Adrenal gland (tissue), 12 donors: ENCODE results near the gene ITPK1. TPM values are rescaled to one million over a fixed set of nuclear protein-coding genes. Genes with fewer than 3 reads are reported as not detected.
A peak's percentile ranks its signal among the peaks of the same experiment; 100 is the strongest.

Experiments used
- DNase-seq, 7 donors: peaks; one replicate each; pipeline ENCODE4 v3.0.0-alpha.2; 2019 to 2020
- H3K27ac ChIP-seq, 5 donors: fragments of 200-600 bp; sonication (generic) in 4 of 5; 1 replicate in 3 of 5; 2 replicates in 2 of 5; pipeline versions ENCODE4 v1.5.1 to v1.8.0; 2016 to 2020; ENCODE audit warnings: mild to moderate bottlenecking in 1 of 5
- H3K27me3 ChIP-seq: fragments of 200-600 bp; 2 replicates; pipeline ENCODE4 v1.8.0; 2021
- H3K36me3 ChIP-seq, 2 donors: fragments of 200-600 bp; replicated peaks in 1 of 2; 1 replicate in 1 of 2; 2 replicates in 1 of 2; pipeline versions ENCODE4 v1.5.1 to v1.8.0; 2018 to 2022
- H3K4me1 ChIP-seq, 2 donors: fragments of 200-600 bp; replicated peaks in 1 of 2; 1 replicate in 1 of 2; 2 replicates in 1 of 2; pipeline versions ENCODE4 v1.5.1 to v1.8.0; 2018 to 2021
- H3K4me3 ChIP-seq, 4 donors: fragments of 200-600 bp; sonication (generic) in 3 of 4; one replicate each; pipeline ENCODE4 v1.5.1; 2016 to 2018
- H3K9me3 ChIP-seq, 3 donors: fragments of 200-600 bp; sonication (generic) in 1 of 3; replicated peaks in 1 of 3; 1 replicate in 2 of 3; 2 replicates in 1 of 3; pipeline versions ENCODE4 v1.5.1 to v1.8.0; 2016 to 2021
- POLR2A ChIP-seq, 2 donors: fragments of 450-650 bp; IDR thresholded peaks; one replicate each; pipeline ENCODE4 v1.6.1; 2017; ENCODE audit warnings: antibody characterized with exemption in 2 of 2, mild to moderate bottlenecking in 2 of 2, moderate library complexity in 1 of 2
- WGBS, 4 donors: extraction: QIAGEN DNeasy Blood & Tissue Kit in 2 of 4; methylation state at CpG; one replicate each; pipeline versions ENCODE4 v1.1.5 to v1.1.7; 2013 to 2017; 5-methylcytosine and 5-hydroxymethylcytosine counted together
- intact Hi-C, 2 donors: fragments of 100-400 bp; cut with DNase I; formaldehyde crosslinking; loops; one replicate each; pipeline versions ENCODE4 v1.14.1 to v1.15.0; 2022 to 2023
- polyA plus RNA-seq, 3 donors: library from polyadenylated mRNA; stranded (reverse); fragments of 200-250 nt in 2 of 3; fragments of 350-450 nt in 1 of 3; fragmentation: Illumina TruSeq in 1 of 3; extraction: RNeasy Lipid Tissue Mini Kit (QIAGEN cat#74804) in 1 of 3; gene quantifications; one replicate each; pipeline ENCODE4 v1.2.3, GENCODE V29; 2013 to 2014
- total RNA-seq, 9 donors: library from RNA; depleted of rRNA in 4 of 9; stranded (reverse); fragments of >200 nt in 4 of 9; fragments of 120-200 nt in 1 of 9; fragmentation: NEBNext Ultra II Directional in 1 of 9; extraction: Animal tissue kit (Norgen Biotek cat#: 25700) in 1 of 9; gene quantifications; one replicate each; pipeline versions ENCODE4 v1.1.0 to v1.2.4, GENCODE V29; 2013 to 2023
- TF ChIP-seq, protein P1 (sequence below), 6 experiments: fragments of 450-650 bp in 4 of 6; fragments of 200-600 bp in 2 of 6; sonication (generic) in 1 of 6; IDR thresholded peaks; 1 replicate in 5 of 6; 2 replicates in 1 of 6; pipeline versions ENCODE4 v1.5.1 to v1.8.0; 2016 to 2021; ENCODE audit warnings: antibody characterized with exemption in 6 of 6, mild to moderate bottlenecking in 2 of 6, moderate library complexity in 1 of 6
- donor health status: healthy with polysubstance abuse.
- donor health status: Bipolar disorder and iron deficiency.
- donor health status: DM: yes; HTN: yes; CAD: no.
- donor health status: DM: no; HTN: no; CAD: no.
- donor health status: DM: no; HTN: no; CAD: no.
- donor health status: DM: yes; HTN: yes; CAD: no.

The ITPK1 gene
- total and polyA plus RNA-seq, 12 donors, result 28.1 to 182 (median 49.2) TPM

DNA sequence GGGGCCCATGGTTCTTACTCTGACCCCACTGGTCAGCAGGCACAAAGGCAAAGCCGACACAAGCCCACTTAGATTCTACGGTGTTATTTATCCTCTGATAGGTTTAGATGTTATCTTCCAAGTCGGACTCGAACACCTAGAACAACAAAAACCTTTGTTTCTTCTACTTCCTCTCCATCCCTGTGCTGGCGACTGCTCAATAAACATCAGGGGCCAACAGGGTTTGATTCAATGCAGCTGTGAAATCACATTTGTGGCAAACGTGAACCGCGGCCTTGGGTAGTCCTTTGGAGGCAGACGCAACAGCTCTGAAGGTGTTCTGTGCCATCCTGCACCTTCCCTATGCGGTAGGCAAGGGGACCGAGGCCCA is 105.6 kb downstream of the ITPK1 start:
- intact Hi-C loops, result no loop called here
- H3K27me3 ChIP-seq, result no peaks in the 10 kb centered on the region

DNA sequence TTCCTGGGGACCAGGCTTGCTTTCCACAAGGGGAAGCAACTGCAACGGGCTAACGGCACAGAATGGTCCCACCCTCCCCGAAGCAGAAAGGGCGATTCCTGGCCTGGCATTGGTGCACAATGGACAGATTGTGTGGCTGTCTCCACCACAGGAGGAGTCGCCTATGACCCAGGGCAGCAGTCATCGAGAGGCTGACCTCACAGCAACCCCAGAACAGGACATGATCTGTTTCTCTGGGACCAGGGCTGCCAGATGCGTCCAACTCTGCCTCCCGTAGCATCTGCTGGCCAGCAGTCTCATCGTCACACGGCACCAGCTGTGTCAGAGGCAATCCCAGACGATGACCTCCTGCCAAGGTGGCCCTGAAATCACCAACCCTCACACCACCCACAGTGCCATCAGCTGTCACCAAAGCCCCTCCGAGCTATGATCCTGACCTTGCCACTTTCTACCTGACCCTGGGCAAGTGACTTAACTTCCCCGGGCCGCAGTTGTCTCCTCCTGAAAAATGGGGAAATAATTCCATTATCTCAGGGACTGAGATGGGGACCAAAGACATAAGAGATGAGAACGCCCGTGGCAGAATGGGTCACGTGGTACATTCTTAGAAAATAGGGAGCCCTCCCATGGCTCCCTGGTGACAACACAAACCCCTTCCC is 106.1 kb downstream of the ITPK1 start:
- H3K36me3 ChIP-seq, result no peaks in the 10 kb centered on the region
- peak overlapping the region in 1 of 5 donors; percentile 85 for H3K27ac ChIP-seq
- peak in 1 of 7 donors; percentile 89 for DNase-seq
- 73 to 83% (median 80%) methylated on average over 12 to 17 of the region's 17 CpGs for WGBS, 4 donors
- H3K9me3 ChIP-seq, result no peaks in the 10 kb centered on the region
- intact Hi-C loops, result no loop called here
- TF ChIP-seq, protein P1, sequence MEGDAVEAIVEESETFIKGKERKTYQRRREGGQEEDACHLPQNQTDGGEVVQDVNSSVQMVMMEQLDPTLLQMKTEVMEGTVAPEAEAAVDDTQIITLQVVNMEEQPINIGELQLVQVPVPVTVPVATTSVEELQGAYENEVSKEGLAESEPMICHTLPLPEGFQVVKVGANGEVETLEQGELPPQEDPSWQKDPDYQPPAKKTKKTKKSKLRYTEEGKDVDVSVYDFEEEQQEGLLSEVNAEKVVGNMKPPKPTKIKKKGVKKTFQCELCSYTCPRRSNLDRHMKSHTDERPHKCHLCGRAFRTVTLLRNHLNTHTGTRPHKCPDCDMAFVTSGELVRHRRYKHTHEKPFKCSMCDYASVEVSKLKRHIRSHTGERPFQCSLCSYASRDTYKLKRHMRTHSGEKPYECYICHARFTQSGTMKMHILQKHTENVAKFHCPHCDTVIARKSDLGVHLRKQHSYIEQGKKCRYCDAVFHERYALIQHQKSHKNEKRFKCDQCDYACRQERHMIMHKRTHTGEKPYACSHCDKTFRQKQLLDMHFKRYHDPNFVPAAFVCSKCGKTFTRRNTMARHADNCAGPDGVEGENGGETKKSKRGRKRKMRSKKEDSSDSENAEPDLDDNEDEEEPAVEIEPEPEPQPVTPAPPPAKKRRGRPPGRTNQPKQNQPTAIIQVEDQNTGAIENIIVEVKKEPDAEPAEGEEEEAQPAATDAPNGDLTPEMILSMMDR (IDR thresholded peaks at IDR 0.05), result no peak
- TF ChIP-seq POLR2A (IDR thresholded peaks at IDR 0.05), result no peak
- no peak overlapping the region for H3K4me3 ChIP-seq
- no peaks in the 10 kb centered on the region for H3K27me3 ChIP-seq
- H3K4me1 ChIP-seq, result peaks cover 32 to 61% of the 10 kb centered on the region in 2 donors

More for the DNA sequence above, 105.6 kb downstream of the ITPK1 start:
- H3K4me3 ChIP-seq, result no peak overlapping the region
- H3K4me1 ChIP-seq, result peaks cover 32 to 60% of the 10 kb centered on the region in 2 donors
- 81 to 91% (median 86%) methylated on average over 11 of the region's 11 CpGs for WGBS, 4 donors
- peak overlapping the region in 1 of 5 donors; percentile 85 for H3K27ac ChIP-seq
- no peak for DNase-seq
- no peak for TF ChIP-seq POLR2A (IDR thresholded peaks at IDR 0.05)
- TF ChIP-seq, protein P1 (IDR thresholded peaks at IDR 0.05), result no peak
- no peaks in the 10 kb centered on the region for H3K9me3 ChIP-seq
- H3K36me3 ChIP-seq, result no peaks in the 10 kb centered on the region

DNA sequence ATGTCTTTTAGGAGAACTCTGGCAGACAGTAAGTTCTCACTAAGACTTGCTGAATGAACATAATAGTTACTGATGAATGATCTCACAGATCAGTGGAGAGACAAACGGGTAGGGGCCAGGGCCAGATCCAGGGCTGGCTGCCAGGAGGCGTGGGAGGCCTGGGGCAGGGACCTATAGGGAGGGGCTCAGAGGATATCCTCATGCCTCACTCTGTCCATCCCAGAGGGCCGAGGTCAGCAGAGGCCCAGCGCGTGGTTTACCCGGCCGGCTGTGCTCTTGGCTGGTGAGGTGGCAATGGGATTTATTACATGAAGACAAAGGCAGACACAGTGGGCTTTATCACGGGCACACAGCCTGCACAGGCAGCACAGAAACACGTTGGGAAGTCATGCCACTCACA is 107.3 kb downstream of the ITPK1 start:
- WGBS, 4 donors, result 43 to 72% (median 58%) methylated on average over 3 to 9 of the region's 9 CpGs
- H3K27me3 ChIP-seq, result no peaks in the 10 kb centered on the region
- no peaks in the 10 kb centered on the region for H3K36me3 ChIP-seq
- H3K27ac ChIP-seq, result peak overlapping the region in 3 of 5 donors; percentile 3 to 85 (median 78)
- peaks cover 31 to 54% of the 10 kb centered on the region in 2 donors for H3K4me1 ChIP-seq
- intact Hi-C loops, result no loop called here
- H3K9me3 ChIP-seq, result no peaks in the 10 kb centered on the region
- H3K4me3 ChIP-seq, result no peak overlapping the region
- TF ChIP-seq POLR2A (IDR thresholded peaks at IDR 0.05), result no peak
- TF ChIP-seq, protein P1 (IDR thresholded peaks at IDR 0.05), result no peak
- DNase-seq, result peak in 6 of 7 donors; percentile 44 to 74 (median 51)

DNA sequence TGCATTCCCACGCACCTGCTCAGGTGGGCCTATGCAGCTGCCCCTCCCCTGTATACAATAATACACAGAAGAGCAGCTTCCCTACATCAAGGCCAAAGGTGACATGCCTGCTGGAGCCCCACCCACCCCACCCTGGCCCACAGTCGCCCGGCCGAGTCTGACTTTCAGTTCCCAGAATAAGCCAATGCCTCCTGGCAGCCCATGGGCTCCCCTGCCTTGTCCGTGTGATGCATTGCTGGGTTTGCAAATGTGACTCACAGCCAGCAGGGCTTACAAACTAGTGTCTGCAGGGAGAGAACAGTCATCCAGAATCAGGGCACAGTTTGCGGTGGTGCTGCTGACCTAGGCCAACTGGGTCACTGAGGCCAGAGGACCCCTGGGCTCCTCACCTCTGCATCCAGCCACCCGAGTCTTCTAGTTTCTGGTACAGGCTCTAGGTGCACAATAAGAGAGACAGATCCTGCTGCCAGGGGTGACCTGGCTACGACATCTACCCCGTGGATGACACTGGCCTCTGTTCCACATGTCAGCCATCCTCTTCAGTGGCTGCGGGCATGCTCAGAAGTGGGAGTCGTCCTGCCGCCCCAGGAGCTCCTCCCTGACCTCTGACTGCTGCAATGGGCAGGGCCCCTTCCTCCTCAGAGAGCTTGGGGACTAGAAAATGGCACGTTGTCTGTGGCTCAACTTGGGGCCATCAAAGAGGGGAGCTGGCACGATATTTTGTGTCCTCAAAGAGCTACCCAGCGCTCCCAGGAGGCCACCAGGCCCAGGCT is 108.3 kb downstream of the ITPK1 start:
- Histone ChIP-seq H3K9me3 (no peaks in the 10 kb centered on the region), H3K4me1 (peaks cover 21 to 44% of the 10 kb centered on the region in 2 donors), H3K4me3 (no peak overlapping the region), H3K27me3 (no peaks in the 10 kb centered on the region), H3K36me3 (no peaks in the 10 kb centered on the region), H3K27ac (peak overlapping the region; percentile 3 to 85 (median 68))
- WGBS, 4 donors, result 46 to 83% (median 59%) methylated on average over 3 to 15 of the region's 15 CpGs
- peak in 1 of 2 donors; percentile 50 for TF ChIP-seq POLR2A (IDR thresholded peaks at IDR 0.05)
- TF ChIP-seq, protein P1 (IDR thresholded peaks at IDR 0.05), result no peak
- intact Hi-C loops, result no loop called here
- peak; percentile 74 to 94 (median 92) for DNase-seq
